ENCODE data around the gene GALNTL6.

GRCh38 chr4:172099376-172099775, 286.2 kb downstream of the GALNTL6 start:
- TF ChIP-seq CEBPB (IDR thresholded peaks at IDR 0.05; ENCODE audit: low read depth, low read length), result no peak
- TF ChIP-seq CTCF (conservative IDR thresholded peaks at IDR 0.05; ENCODE audit: low read depth, low read length), result no peak
- TF ChIP-seq POLR2A (IDR thresholded peaks at IDR 0.05; ENCODE audit: low read depth, low read length), result no peak
- TF ChIP-seq MXI1 (IDR thresholded peaks at IDR 0.05; ENCODE audit: borderline replicate concordance, low read depth, low read length), result no peak
- TF ChIP-seq SMC3 (IDR thresholded peaks at IDR 0.05; ENCODE audit: low read depth, low read length), result no peak
- TF ChIP-seq MAZ (IDR thresholded peaks at IDR 0.05; ENCODE audit: borderline replicate concordance, low read depth, low read length), result no peak
- TF ChIP-seq RAD21 (IDR thresholded peaks at IDR 0.05; ENCODE audit: low read length), result no peak
- TF ChIP-seq NFE2L2 (IDR thresholded peaks at IDR 0.05; ENCODE audit: low read depth, low read length), result no peak
- no peak for TF ChIP-seq MAFK (IDR thresholded peaks at IDR 0.05; ENCODE audit: low read depth, low read length)
- no peak for TF ChIP-seq BHLHE40 (IDR thresholded peaks at IDR 0.05; ENCODE audit: low read depth, low read length)
- no peak for TF ChIP-seq FOS (IDR thresholded peaks at IDR 0.05; ENCODE audit: low read depth, low read length)
- no peak for TF ChIP-seq RCOR1 (IDR thresholded peaks at IDR 0.05; ENCODE audit: insufficient replicate concordance, low read length)
